GM12874 (cell line): ENCODE measurements around the gene LDHB.

Experiments used
- CTCF ChIP-seq: IDR thresholded peaks from 2 replicates; pipeline ENCODE4 v1.5.1; 2011; ENCODE audit warnings: low read depth, mild to moderate bottlenecking, control low read depth, low read length, moderate library complexity; ENCODE audit not compliant: insufficient read depth

Gene LDHB

GRCh38 chr12:21675641-21676040, 18.0 kb upstream of the LDHB start:
- TF ChIP-seq CTCF: no peak

- TF ChIP-seq CTCF: no peak
These were observed 17.5 kb upstream of the LDHB start for GRCh38 chr12:21675096-21675495.

GRCh38 chr12:21672146-21672545, 14.5 kb upstream of the LDHB start:
- no peak for TF ChIP-seq CTCF

- no peak for TF ChIP-seq CTCF
These were observed 9.1 kb upstream of the LDHB start for GRCh38 chr12:21666722-21667121.

- no peak for TF ChIP-seq CTCF
These were observed 8.2 kb upstream of the LDHB start for GRCh38 chr12:21665816-21666215.

GRCh38 chr12:21662122-21662792, 4.6 kb upstream of the LDHB start:
- TF ChIP-seq CTCF: no peak

GRCh38 chr12:21659383-21659782, 1.7 kb upstream of the LDHB start:
- no peak for TF ChIP-seq CTCF
